ENCODE measurements around the gene TRIO.

GRCh38 chr5:14263113-14263512 lies 120.0 kb downstream of the TRIO start:
- TF ChIP-seq FOXM1 (IDR thresholded peaks at IDR 0.05; ENCODE audit: borderline replicate concordance) (no peak), PKNOX1 (IDR thresholded peaks at IDR 0.05) (no peak), SUZ12 (IDR thresholded peaks at IDR 0.05) (no peak), ZNF384 (IDR thresholded peaks at IDR 0.05) (no peak), L3MBTL2 (conservative IDR thresholded peaks at IDR 0.05) (no peak), BHLHE40 (IDR thresholded peaks at IDR 0.05; ENCODE audit: borderline replicate concordance) (no peak)
